Right lobe of liver (tissue), 5 donors: ENCODE results near the gene SCNN1G. TPM values are rescaled to one million over a fixed set of nuclear protein-coding genes. Genes with fewer than 3 reads are reported as not detected.

Experiments used
- total RNA-seq, 6 experiments: library from RNA; depleted of rRNA in 2 of 6; stranded (reverse); fragments of >200 nt in 2 of 6; fragmentation: NEBNext Ultra II Directional in 3 of 6; extraction: Animal tissue kit (Norgen Biotek cat#: 25700) in 3 of 6; gene quantifications; one replicate each; pipeline versions ENCODE4 v1.1.0 to v1.2.4, GENCODE V29; 2016 to 2023
- donor health status: DM: no; HTN: no; CAD: no.
- donor health status: DM: no; HTN: no; CAD: no.
- donor health status: DM: no; HTN: yes; CAD: no.
- donor health status: DM: no; HTN: yes; CAD: no.

The SCNN1G gene
- total RNA-seq, 6 experiments from 2014 or later, result not detected

Other genes with a start within 250 kb of the SCNN1G start
- gene USP31, start 33.3 kb upstream of the SCNN1G start, total RNA-seq, result 10 to 100 TPM in 2 of 6 experiments, 1 to 10 TPM in 4; 7.1 to 12.8 (median 9.0) TPM
- under 1 TPM in 2 of 6 experiments, not detected in 4; 0.12 to 0.13 TPM for gene SCNN1B, start 119.6 kb downstream of the SCNN1G start, total RNA-seq